Adrenal gland (tissue), 12 donors: ENCODE data around the gene POP7. TPM values are rescaled to one million over a fixed set of nuclear protein-coding genes. Genes with fewer than 3 reads are reported as not detected.

ENCODE experiments used
- DNase-seq, 7 donors: peaks; one replicate each; pipeline ENCODE4 v3.0.0-alpha.2; 2019 to 2020
- H3K27ac ChIP-seq, 5 donors: fragments of 200-600 bp; sonication (generic) in 4 of 5; 1 replicate in 3 of 5; 2 replicates in 2 of 5; pipeline versions ENCODE4 v1.5.1 to v1.8.0; 2016 to 2020; ENCODE audit warnings: mild to moderate bottlenecking in 1 of 5
- H3K27me3 ChIP-seq: fragments of 200-600 bp; 2 replicates; pipeline ENCODE4 v1.8.0; 2021
- H3K36me3 ChIP-seq, 2 donors: fragments of 200-600 bp; replicated peaks in 1 of 2; 1 replicate in 1 of 2; 2 replicates in 1 of 2; pipeline versions ENCODE4 v1.5.1 to v1.8.0; 2018 to 2022
- H3K4me1 ChIP-seq, 2 donors: fragments of 200-600 bp; replicated peaks in 1 of 2; 1 replicate in 1 of 2; 2 replicates in 1 of 2; pipeline versions ENCODE4 v1.5.1 to v1.8.0; 2018 to 2021
- H3K4me3 ChIP-seq, 4 donors: fragments of 200-600 bp; sonication (generic) in 3 of 4; one replicate each; pipeline ENCODE4 v1.5.1; 2016 to 2018
- H3K9me3 ChIP-seq, 3 donors: fragments of 200-600 bp; sonication (generic) in 1 of 3; replicated peaks in 1 of 3; 1 replicate in 2 of 3; 2 replicates in 1 of 3; pipeline versions ENCODE4 v1.5.1 to v1.8.0; 2016 to 2021
- CTCF ChIP-seq, 6 experiments: fragments of 450-650 bp in 4 of 6; fragments of 200-600 bp in 2 of 6; sonication (generic) in 1 of 6; IDR thresholded peaks; 1 replicate in 5 of 6; 2 replicates in 1 of 6; pipeline versions ENCODE4 v1.5.1 to v1.8.0; 2016 to 2021; ENCODE audit warnings: antibody characterized with exemption in 6 of 6, mild to moderate bottlenecking in 2 of 6, moderate library complexity in 1 of 6
- POLR2A ChIP-seq, 2 donors: fragments of 450-650 bp; IDR thresholded peaks; one replicate each; pipeline ENCODE4 v1.6.1; 2017; ENCODE audit warnings: antibody characterized with exemption in 2 of 2, mild to moderate bottlenecking in 2 of 2, moderate library complexity in 1 of 2
- WGBS, 4 donors: extraction: QIAGEN DNeasy Blood & Tissue Kit in 2 of 4; methylation state at CpG; one replicate each; pipeline versions ENCODE4 v1.1.5 to v1.1.7; 2013 to 2017; 5-methylcytosine and 5-hydroxymethylcytosine counted together
- intact Hi-C, 2 donors: fragments of 100-400 bp; cut with DNase I; formaldehyde crosslinking; loops; one replicate each; pipeline versions ENCODE4 v1.14.1 to v1.15.0; 2022 to 2023
- polyA plus RNA-seq, 3 donors: library from polyadenylated mRNA; stranded (reverse); fragments of 200-250 nt in 2 of 3; fragments of 350-450 nt in 1 of 3; fragmentation: Illumina TruSeq in 1 of 3; extraction: RNeasy Lipid Tissue Mini Kit (QIAGEN cat#74804) in 1 of 3; gene quantifications; one replicate each; pipeline ENCODE4 v1.2.3, GENCODE V29; 2013 to 2014
- total RNA-seq, 9 donors: library from RNA; depleted of rRNA in 4 of 9; stranded (reverse); fragments of >200 nt in 4 of 9; fragments of 120-200 nt in 1 of 9; fragmentation: NEBNext Ultra II Directional in 1 of 9; extraction: Animal tissue kit (Norgen Biotek cat#: 25700) in 1 of 9; gene quantifications; one replicate each; pipeline versions ENCODE4 v1.1.0 to v1.2.4, GENCODE V29; 2013 to 2023
- donor health status: healthy with polysubstance abuse.
- donor health status: Bipolar disorder and iron deficiency.
- donor health status: DM: yes; HTN: yes; CAD: no.
- donor health status: DM: no; HTN: no; CAD: no.
- donor health status: DM: no; HTN: no; CAD: no.
- donor health status: DM: yes; HTN: yes; CAD: no.

The POP7 gene
- total and polyA plus RNA-seq, 12 donors: 8.7 to 60.9 (median 34.2) TPM

- Histone ChIP-seq H3K36me3 (peaks cover 0 to 90% of the 10 kb centered on the region in 2 donors), H3K27me3 (no peaks in the 10 kb centered on the region), H3K4me1 (peaks cover 10 to 25% of the 10 kb centered on the region in 2 donors), H3K9me3 (no peaks in the 10 kb centered on the region), H3K4me3 (no peak overlapping the region), H3K27ac (peak overlapping the region in 2 of 5 donors; percentile 38 to 57)
- WGBS, 4 donors: 46 to 64% (median 56%) methylated on average over 12 to 25 of the region's 25 CpGs
- no peak for TF ChIP-seq CTCF (IDR thresholded peaks at IDR 0.05)
- no peak for TF ChIP-seq POLR2A (IDR thresholded peaks at IDR 0.05)
- intact Hi-C loops: loop anchor here in 1 of 2 donors (5.0 kb wide), 1 partner anchor 215 kb away; no protein-coding TSS in a partner anchor
- peak; percentile 53 to 77 (median 70) for DNase-seq
Observed at GRCh38 chr7:100682228-100682741, 23.6 kb upstream of the POP7 start.

- intact Hi-C loops: loop anchor here in 1 of 2 donors (5.0 kb wide), 1 partner anchor 216 kb away; no protein-coding TSS in a partner anchor
- no peak overlapping the region for H3K27ac ChIP-seq
Observed at GRCh38 chr7:100682991-100683658, 22.8 kb upstream of the POP7 start.

GRCh38 chr7:100683659-100684533 lies 22.0 kb upstream of the POP7 start:
- WGBS, 4 donors: 91 to 100% (median 93%) methylated on average over 6 to 37 of the region's 37 CpGs
- DNase-seq: peak in 2 of 7 donors; percentile 17 to 31
- Histone ChIP-seq H3K4me1 (peaks cover 19 to 41% of the 10 kb centered on the region in 2 donors), H3K27me3 (no peaks in the 10 kb centered on the region), H3K36me3 (peaks cover 0 to 88% of the 10 kb centered on the region in 2 donors), H3K27ac (no peak overlapping the region), H3K9me3 (no peaks in the 10 kb centered on the region), H3K4me3 (no peak overlapping the region)
- no peak for TF ChIP-seq CTCF (IDR thresholded peaks at IDR 0.05)
- intact Hi-C loops: loop anchor here in 1 of 2 donors (5.0 kb wide), 1 partner anchor 217 kb away; no protein-coding TSS in a partner anchor

More at GRCh38 chr7:100682991-100683658, 22.8 kb upstream of the POP7 start:
- H3K9me3 ChIP-seq: no peaks in the 10 kb centered on the region
- 82 to 96% (median 86%) methylated on average over 13 to 28 of the region's 28 CpGs for WGBS, 4 donors
- peaks cover 0 to 90% of the 10 kb centered on the region in 2 donors for H3K36me3 ChIP-seq
- no peak overlapping the region for H3K4me3 ChIP-seq
- no peaks in the 10 kb centered on the region for H3K27me3 ChIP-seq
- DNase-seq: peak in 3 of 7 donors; percentile 9 to 34 (median 29)
- peaks cover 17 to 33% of the 10 kb centered on the region in 2 donors for H3K4me1 ChIP-seq
- TF ChIP-seq CTCF (IDR thresholded peaks at IDR 0.05): no peak
- no peak for TF ChIP-seq POLR2A (IDR thresholded peaks at IDR 0.05)
